Activated naive CD4-positive, alpha-beta T cell treated with anti-CD3 and anti-CD28 coated beads, Interleukin-2, amount 50 U/mL, for 72 hours (primary cell): ENCODE data around the gene MCMBP. TPM values are rescaled to one million over a fixed set of nuclear protein-coding genes. Genes with fewer than 3 reads are reported as not detected.
"Not testable (repeated sequence)": the region's sequence is repeated elsewhere in the genome, so short reads cannot be mapped to it uniquely, and the experiment has no call there.

Experiments used
- ATAC-seq, 2 donors: fragments of 150-1000 bp; cut with Tn5 transposase; 2 replicates each; pipeline ENCODE4 v1.10.0; 2021; ENCODE audit warnings: mild to moderate bottlenecking in 2 of 2, moderate library complexity in 2 of 2
- DNase-seq, 2 donors: peaks; one replicate each; pipeline ENCODE4 v3.0.0; 2021 to 2022; ENCODE audit warnings: low spot score in 2 of 2
- H3K27ac Mint-ChIP-seq, 2 donors: one replicate each; pipeline ENCODE4 v1.8.0; 2022; ENCODE audit warnings: mild to moderate bottlenecking in 2 of 2, mixed read lengths in 2 of 2
- H3K36me3 Mint-ChIP-seq, 2 donors: one replicate each; pipeline ENCODE4 v1.8.0; 2022; ENCODE audit warnings: mixed read lengths in 2 of 2
- H3K9me3 Mint-ChIP-seq, 2 donors: one replicate each; pipeline ENCODE4 v1.8.0; 2022; ENCODE audit warnings: mixed read lengths in 2 of 2
- total RNA-seq, 2 donors: library from RNA; stranded (reverse); gene quantifications; one replicate each; pipeline ENCODE4 v1.2.3, GENCODE V29; 2022

MCMBP gene, protein sequence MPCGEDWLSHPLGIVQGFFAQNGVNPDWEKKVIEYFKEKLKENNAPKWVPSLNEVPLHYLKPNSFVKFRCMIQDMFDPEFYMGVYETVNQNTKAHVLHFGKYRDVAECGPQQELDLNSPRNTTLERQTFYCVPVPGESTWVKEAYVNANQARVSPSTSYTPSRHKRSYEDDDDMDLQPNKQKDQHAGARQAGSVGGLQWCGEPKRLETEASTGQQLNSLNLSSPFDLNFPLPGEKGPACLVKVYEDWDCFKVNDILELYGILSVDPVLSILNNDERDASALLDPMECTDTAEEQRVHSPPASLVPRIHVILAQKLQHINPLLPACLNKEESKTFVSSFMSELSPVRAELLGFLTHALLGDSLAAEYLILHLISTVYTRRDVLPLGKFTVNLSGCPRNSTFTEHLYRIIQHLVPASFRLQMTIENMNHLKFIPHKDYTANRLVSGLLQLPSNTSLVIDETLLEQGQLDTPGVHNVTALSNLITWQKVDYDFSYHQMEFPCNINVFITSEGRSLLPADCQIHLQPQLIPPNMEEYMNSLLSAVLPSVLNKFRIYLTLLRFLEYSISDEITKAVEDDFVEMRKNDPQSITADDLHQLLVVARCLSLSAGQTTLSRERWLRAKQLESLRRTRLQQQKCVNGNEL
- total RNA-seq = 10 to 100 TPM; 51.8 to 84.6 TPM

DNA sequence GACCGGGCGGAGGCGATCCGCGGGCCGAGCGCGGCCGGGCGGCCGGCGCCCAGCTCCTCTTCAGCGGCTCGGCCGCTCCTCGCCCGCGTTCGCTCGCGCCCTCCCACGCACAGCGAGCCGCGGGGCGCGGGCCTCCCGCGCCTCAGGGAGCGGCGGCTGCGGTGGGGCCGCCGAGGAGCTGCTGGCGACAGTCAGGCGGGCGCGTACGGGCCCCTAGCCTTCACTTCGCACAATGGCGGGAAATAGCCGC lies at the start of gene MCMBP:
MCMBP (minus strand) TSS at position 234 of the 250 bp plus-strand sequence. CDS start 259 bp downstream, outside the sequence.
- peak within 1 kb of the TSS; percentile 89 to 92 for H3K27ac Mint-ChIP-seq

DNA sequence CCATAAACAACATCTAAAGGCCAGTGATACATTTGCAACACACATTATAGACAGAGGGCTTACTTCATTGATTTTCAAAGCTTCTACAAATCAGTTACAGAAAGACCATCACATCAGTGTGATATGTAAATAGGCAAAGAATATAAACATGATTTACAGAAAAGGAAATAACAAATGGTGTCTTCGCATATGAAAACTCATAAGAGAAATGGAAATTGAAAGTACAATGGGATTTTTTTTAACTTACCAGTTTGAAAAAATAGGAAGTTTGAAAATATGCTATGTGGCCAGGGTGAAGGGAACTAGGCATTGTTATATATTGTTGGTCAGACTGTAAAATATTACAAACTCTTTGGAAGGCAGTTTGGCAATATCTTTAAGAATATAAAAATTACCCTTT lies 47.2 kb upstream of the MCMBP start:
- peaks cover 0 to 16% of the 10 kb centered on the region in 2 donors for H3K36me3 Mint-ChIP-seq

More for the DNA sequence above, at the start of gene MCMBP:
- Mint-ChIP-seq H3K9me3 (no peaks in the 10 kb centered on the region), H3K36me3 (peaks cover 0 to 15% of the 10 kb centered on the region in 2 donors)
- no peak for ATAC-seq
- DNase-seq = no peak

DNA sequence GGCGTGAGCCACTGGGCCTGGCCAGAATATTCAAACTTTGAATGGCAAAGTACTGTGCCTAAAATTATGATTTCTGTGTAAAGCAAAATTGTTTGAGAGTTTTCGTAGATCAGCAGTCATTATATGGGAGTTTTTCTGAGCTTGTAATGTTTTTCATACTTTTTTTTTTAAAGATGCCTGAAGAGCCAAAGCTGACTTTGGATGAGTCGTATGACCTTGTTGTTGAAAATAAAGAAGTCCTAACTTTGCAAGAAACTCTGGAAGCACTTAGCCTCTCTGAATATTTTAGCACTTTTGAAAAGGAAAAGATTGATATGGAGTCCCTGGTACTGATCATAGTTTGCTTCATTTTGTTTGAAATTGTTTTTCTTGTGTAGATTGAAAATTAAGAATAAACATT lies 46.6 kb upstream of the MCMBP start:
- DNase-seq (no peak), ATAC-seq (no peak)
- Mint-ChIP-seq H3K36me3 (peaks cover 0 to 16% of the 10 kb centered on the region in 2 donors), H3K27ac (no peak overlapping the region), H3K9me3 (no peaks in the 10 kb centered on the region)

More for the DNA sequence above, 47.2 kb upstream of the MCMBP start:
- Mint-ChIP-seq H3K9me3 (no peaks in the 10 kb centered on the region), H3K27ac (peak overlapping the region in 1 of 2 donors; percentile 73)
- no peak for ATAC-seq
- no peak for DNase-seq

DNA sequence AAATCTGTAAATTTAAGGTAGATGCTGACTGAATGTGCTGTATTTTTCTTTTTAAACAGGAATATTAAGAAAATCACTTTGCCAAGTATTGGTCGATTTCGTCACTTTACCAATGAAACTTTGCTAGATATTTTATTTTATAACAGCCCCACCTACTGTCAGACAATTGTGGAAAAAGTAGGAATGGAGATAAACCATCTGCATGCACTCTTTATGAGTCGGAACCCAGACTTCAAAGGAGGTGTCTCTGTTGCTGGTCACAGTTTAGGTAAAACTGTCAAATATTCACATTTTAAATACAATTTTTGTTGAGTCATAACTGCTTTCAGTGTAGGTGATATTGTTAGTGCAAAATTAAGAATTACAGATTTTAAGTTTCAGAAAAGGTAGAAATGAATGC lies 45.1 kb upstream of the MCMBP start:
- Mint-ChIP-seq H3K36me3 (peaks cover 0 to 22% of the 10 kb centered on the region in 2 donors), H3K27ac (no peak overlapping the region), H3K9me3 (no peaks in the 10 kb centered on the region)
- ATAC-seq (peak in 1 of 2 donors; percentile 55), DNase-seq (no peak)

DNA sequence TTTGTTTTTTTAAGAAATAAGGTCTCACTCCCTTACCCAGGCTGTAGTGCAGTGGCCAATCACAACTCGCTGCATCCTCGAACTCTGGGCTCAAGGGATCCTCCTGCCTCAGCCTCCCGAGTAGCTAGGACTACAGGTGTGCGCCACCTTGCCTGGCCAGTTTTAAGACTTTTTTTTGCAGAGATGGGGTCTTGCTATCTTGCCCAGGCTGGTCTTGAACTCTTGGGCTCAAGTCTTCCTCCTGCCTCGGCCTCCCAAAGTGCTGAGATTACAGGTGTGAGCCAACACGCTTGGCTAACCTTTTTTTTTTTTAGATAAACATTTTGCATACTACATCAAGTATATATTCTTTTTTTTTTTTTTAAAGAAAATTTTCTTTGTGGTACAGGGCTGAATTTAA lies 38.0 kb upstream of the MCMBP start:
- no peak overlapping the region for H3K27ac Mint-ChIP-seq
- ATAC-seq (no peak), DNase-seq (no peak)
- peaks cover 0 to 7% of the 10 kb centered on the region in 2 donors for H3K36me3 Mint-ChIP-seq
- no peaks in the 10 kb centered on the region for H3K9me3 Mint-ChIP-seq

DNA sequence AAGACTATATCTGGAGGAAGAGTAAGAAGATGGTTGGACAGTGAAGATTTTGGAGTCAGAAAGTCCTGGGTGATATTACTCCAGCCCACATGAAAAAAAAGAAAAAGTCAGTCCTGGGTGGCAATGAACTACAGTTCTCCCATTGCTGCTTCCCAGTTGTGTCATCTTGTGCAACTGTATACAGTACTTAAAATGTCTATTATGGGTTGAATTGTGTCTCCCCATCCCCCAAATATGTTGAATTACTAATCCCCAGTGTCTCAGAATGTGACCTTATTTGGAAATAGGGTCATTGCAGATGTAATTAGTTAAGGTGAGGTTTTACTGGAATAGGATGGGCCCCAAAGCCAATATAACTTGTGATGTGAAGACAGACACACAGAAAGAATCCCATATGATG lies 35.5 kb upstream of the MCMBP start:
- Mint-ChIP-seq H3K9me3 (no peaks in the 10 kb centered on the region), H3K36me3 (peaks cover 0 to 6% of the 10 kb centered on the region in 2 donors), H3K27ac (peak overlapping the region in 1 of 2 donors; percentile 35)
- no peak for DNase-seq
- ATAC-seq = no peak

DNA sequence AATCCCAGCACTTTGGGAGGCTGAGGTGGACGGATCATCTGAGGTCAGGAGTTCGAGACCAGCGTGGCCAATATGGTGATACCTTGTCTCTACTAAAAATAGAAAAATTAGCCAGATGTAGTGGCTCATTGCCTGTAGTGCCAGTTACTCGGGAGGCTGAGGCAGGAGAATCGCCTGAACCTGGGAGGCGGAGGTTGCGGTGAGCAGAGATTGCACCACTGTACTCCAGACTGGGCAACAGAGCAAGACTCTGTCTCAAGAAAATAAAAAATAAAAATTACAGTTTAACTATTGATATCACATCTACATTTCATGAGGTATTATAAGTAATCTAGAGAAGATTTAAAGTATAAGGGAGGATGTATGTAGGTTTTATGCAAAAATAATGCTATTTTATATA lies 35.1 kb upstream of the MCMBP start:
- not testable (repeated sequence) for DNase-seq, H3K9me3 Mint-ChIP-seq, H3K27ac Mint-ChIP-seq, H3K36me3 Mint-ChIP-seq, ATAC-seq

DNA sequence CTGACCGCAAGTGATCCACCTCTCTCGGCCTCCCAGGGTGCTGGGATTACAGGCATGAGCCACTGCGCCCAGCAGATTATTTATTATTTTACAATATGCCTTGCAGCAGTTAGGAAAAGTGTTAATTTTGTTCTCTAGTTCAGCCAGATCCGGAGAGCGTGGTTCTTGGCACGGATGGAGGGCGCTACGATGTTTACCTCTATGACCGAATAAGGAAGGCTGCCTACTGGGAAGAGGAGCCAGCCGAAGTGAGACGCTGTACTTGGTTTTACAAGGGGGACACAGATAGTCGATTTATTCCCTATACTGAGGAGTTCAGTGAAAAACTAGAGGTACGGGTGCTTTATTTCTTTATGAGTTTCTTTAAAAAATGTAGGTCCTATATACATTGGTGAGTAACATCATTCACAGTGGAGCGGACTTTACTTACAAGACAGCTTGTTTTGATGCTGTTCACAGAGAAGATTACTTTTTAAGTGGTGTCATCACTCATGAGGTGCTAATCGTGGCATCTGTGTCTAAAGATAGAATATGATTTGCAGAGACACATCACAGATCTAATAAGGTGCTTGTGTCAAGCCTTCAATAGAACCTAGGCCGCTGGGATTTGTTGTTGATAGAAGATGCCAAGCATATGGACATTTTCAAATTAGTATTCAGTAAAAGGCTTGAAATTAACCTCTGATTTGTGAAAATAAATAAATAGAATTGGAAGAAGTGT lies 31.5 kb upstream of the MCMBP start:
- Mint-ChIP-seq H3K36me3 (peaks cover 0 to 2% of the 10 kb centered on the region in 2 donors), H3K27ac (no peak overlapping the region), H3K9me3 (no peaks in the 10 kb centered on the region)
- no peak for DNase-seq
- ATAC-seq = no peak

DNA sequence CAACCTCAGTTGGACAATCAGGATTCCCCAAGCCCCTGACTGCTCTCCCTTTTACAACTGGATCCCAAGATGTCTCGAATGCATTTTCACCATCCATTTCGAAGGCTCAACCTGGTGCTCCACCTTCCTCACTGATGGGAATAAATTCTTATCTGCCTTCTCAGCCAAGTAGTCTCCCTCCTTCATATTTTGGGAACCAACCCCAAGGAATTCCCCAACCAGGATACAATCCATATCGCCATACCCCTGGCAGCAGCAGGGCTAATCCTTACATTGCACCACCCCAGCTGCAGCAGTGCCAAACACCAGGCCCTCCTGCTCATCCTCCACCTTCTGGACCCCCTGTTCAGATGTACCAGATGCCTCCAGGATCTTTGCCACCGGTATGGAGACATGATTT lies 25.9 kb upstream of the MCMBP start:
- DNase-seq (no peak), ATAC-seq (no peak)
- no peaks in the 10 kb centered on the region for H3K9me3 Mint-ChIP-seq
- peaks cover 0 to 11% of the 10 kb centered on the region in 2 donors for H3K36me3 Mint-ChIP-seq
- no peak overlapping the region for H3K27ac Mint-ChIP-seq

DNA sequence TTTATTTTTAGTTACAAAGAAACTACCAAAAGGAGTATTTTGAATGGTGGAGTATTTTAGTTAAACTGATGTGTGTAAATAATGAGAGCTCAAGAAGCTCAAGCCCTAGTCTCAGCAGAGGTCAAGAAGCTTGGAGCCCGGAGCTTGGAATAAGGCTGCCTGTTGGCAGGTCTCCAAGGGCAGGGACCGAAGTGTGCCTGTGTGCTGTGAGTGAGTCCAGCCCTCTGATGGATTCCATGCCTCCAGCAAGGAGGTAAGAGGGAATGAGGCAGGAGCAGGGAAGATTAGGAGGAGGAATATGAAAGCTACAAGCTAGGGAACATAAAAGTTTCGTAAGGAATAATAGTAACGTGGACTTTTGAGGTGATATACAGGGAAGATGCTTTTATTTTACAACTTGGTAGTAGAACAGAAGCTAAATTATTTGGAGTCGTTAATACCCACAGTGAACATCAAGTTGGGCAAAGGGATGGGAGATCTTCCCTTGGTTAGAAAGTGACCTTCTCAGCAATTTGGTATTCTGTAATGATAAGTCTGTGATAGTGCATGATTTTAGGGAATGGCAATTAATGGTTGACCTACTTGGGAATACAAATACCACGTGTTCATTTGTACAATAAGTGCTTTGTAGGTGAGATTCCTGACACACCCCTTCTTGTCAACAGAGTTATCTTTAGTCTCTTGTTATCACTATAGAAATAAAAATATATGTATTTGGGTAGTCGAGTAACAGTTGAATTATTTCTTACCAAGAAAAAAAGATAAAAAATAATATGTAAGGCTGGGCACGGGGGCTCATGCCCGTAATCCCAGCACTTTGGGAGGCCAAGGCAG lies 24.5 kb upstream of the MCMBP start:
- Mint-ChIP-seq H3K9me3 (peaks cover 0 to 3% of the 10 kb centered on the region in 2 donors), H3K36me3 (peaks cover 7 to 19% of the 10 kb centered on the region in 2 donors), H3K27ac (peak overlapping the region in 1 of 2 donors; percentile 7)
- ATAC-seq (no peak), DNase-seq (no peak)

DNA sequence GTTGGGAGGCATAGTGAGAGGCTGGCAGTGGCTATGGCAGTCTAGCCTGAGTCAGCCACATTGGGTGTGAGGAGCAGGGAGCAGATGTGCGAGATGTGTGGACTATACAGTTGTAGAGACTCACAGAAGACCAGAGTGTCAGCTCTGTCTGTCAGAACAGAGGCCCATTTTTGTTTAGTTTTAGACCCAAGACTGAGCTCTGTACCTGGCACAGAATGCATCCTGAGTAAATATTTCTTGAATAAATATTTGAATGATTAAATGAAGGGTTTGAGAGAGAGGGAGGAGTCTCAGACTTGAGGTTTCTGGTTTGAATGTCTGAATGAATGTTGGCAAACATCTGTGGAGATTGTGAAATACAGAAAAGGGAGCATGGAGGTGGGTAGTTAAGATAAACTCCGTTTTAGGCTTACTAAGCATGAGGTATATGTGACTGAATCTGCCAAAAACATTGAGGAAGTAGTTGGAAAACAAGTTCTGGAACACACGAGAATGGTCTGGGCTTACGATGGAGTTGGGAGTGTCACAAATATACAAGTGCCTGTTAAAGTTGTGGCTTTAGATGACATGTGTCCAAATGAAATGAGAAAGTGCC lies 23.5 kb upstream of the MCMBP start:
- peaks cover 0 to 4% of the 10 kb centered on the region in 2 donors for H3K9me3 Mint-ChIP-seq
- DNase-seq = no peak
- peak overlapping the region; percentile 31 to 63 for H3K27ac Mint-ChIP-seq
- no peak for ATAC-seq
- peaks cover 9 to 23% of the 10 kb centered on the region in 2 donors for H3K36me3 Mint-ChIP-seq

DNA sequence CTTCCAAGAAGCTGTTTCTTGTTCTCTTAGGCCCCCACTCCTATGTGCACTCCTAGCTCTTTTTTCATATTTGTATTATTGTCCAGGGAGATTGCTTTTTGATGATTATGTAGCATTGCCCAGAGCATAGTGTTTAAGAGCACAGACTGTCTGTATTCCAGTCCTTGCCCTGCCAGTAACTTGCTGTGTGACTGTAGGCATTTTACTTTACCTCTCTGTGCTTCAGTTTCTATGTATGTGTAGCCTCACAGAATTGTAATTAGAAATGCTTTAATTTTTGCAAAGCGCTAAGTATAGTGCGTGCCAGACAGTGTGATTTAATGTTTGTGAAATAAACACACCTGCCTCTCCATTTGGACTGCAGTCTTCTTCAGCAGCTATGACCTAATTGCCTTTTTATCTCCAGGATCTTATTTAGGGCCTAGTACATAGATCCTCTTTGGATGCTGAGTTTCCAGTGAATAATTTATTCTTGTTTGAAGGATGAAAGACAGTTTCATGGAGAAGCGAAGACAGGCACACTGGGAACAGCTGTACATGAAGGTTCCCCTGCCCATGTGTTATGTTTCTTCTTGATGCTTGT lies 21.3 kb upstream of the MCMBP start:
- Mint-ChIP-seq H3K27ac (peak overlapping the region; percentile 22 to 90), H3K36me3 (peaks cover 15 to 35% of the 10 kb centered on the region in 2 donors), H3K9me3 (peaks cover 0 to 8% of the 10 kb centered on the region in 2 donors)
- DNase-seq (no peak), ATAC-seq (no peak)

DNA sequence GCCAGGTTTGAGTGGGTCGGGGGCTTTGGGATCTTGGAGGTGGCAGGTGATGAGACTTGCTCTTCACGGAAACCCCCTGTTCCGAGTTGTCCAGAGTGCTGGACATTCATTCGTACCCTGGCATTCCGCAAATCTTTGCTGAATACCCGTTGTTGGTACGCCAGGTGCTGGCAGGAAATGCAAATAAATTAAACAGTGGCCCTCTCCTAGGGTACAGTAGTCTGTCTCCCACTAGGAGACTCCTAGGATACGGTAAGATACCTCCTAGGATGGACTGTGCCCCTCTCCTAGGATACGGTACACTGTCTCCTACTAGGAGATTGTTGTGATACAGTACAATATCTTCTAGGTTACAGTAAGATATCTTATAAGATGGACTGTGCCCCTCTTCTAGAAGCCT lies 20.4 kb upstream of the MCMBP start:
- Mint-ChIP-seq H3K36me3 (peaks cover 15 to 27% of the 10 kb centered on the region in 2 donors), H3K9me3 (peaks cover 0 to 8% of the 10 kb centered on the region in 2 donors), H3K27ac (peak overlapping the region; percentile 90 to 98)
- ATAC-seq = no peak
- DNase-seq = no peak

DNA sequence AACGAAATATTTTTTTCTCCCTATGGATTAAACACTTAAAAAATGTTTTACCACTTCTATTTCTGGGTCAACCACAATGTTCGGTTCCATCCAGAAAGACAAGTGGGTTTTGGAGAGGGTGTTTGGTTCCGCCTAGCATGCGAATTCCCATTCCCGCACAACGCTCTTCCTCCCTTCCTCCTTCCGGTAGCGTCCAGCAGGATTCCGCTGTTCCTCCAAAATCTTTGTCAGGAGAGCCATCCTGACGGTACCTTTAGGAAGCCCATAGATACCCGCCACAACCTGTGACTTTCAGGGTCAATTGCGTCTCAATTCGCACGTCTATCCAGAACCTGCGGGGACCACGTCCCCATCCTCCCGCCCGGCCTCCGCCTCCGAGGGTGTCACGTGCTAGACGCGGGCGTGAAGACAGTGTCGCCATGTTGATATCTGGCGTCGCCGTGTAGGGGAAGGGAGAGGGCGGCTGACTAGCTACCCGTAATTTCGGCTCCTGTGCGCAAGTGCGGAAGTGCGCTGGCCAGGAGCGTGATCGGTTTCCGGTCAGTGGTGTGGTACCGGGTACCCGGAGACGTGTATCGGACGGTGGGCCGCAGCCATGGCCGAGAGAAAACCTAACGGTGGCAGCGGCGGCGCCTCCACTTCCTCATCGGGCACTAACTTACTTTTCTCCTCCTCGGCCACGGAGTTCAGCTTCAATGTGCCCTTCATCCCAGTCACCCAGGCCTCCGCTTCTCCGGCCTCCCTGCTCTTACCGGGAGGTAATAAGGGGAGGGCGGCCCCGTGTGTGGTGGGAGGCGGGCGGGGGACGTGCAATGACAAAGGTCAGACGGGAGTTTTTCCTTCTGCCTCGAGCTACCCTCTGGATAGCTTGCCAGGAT lies 19.8 kb upstream of the MCMBP start, which contains the start of gene SEC23IP:
SEC23IP (plus strand) TSS at position 543 of the 878 bp plus-strand sequence; CDS start at position 596, 53 bp downstream.
- Mint-ChIP-seq H3K27ac (peak within 1 kb of the TSS; percentile 90 to 98), H3K36me3 (peaks cover 15 to 27% of the 10 kb centered on the region in 2 donors), H3K9me3 (peaks cover 0 to 8% of the 10 kb centered on the region in 2 donors)
- peak; percentile 99 to 100 for ATAC-seq
- DNase-seq = peak; percentile 91 to 96

DNA sequence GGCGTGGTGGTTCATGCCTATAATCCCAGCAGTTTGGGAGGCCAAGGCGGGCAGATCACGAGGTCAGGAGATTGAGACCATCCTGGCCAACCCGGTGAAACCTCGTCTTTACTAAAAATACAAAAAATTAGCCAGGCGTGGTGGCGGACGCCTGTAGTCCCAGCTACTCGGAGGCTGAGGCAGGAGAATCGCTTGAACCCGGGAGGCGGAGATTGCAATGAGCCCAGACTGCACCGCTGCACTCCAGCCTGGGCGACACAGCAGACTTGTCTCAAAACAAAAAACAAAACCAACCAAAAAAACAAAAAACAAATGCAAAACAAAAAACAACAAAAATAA lies 19.2 kb upstream of the MCMBP start:
- ATAC-seq, DNase-seq, H3K9me3 Mint-ChIP-seq: not testable (repeated sequence)
- Mint-ChIP-seq H3K27ac (peak overlapping the region; percentile 90 to 98), H3K36me3 (peaks cover 15 to 27% of the 10 kb centered on the region in 2 donors)
